Activated naive CD4-positive, alpha-beta T cell treated with anti-CD3 and anti-CD28 coated beads for 36 hours (primary cell): ENCODE measurements around the gene ANKH. TPM values are rescaled to one million over a fixed set of nuclear protein-coding genes. Genes with fewer than 3 reads are reported as not detected.

ENCODE experiments used
- CTCF ChIA-PET: fragments of 350-600 bp; sonication (Branson Sonifier 250); formaldehyde crosslinking; loops from one replicate; lab custom pipeline; 2021; ENCODE audit warnings: antibody characterized with exemption; lab: Charles Lee
- DNase-seq: peaks from one replicate; pipeline ENCODE4 v3.0.0-alpha.2; 2020
- H3K27ac Mint-ChIP-seq: one replicate; pipeline ENCODE4 v1.8.0; 2021; ENCODE audit warnings: mild to moderate bottlenecking, mixed read lengths
- H3K27me3 Mint-ChIP-seq: one replicate; pipeline ENCODE4 v1.8.0; 2021; ENCODE audit warnings: low read depth, mixed read lengths
- H3K36me3 Mint-ChIP-seq: one replicate; pipeline ENCODE4 v1.8.0; 2021; ENCODE audit warnings: low read depth, mixed read lengths
- H3K4me1 Mint-ChIP-seq: one replicate; pipeline ENCODE4 v1.8.0; 2021; ENCODE audit warnings: low read depth, mixed read lengths
- H3K4me3 Mint-ChIP-seq: one replicate; pipeline ENCODE4 v1.8.0; 2021; ENCODE audit warnings: mild to moderate bottlenecking, moderate library complexity, mixed read lengths
- H3K9me3 Mint-ChIP-seq: one replicate; pipeline ENCODE4 v1.8.0; 2021; ENCODE audit warnings: mixed read lengths
- intact Hi-C: fragments of 100-400 bp; cut with micrococcal nuclease; formaldehyde crosslinking; loops from one replicate; pipeline ENCODE4 v1.15.1; 2023
- total RNA-seq, 2 experiments: library from RNA; stranded (reverse); gene quantifications; one replicate each; pipeline ENCODE4 v1.2.3, GENCODE V29; 2021

The ANKH gene
- total RNA-seq, 2 experiments from 2014 or later = 92.0 to 93.5 TPM

- Mint-ChIP-seq H3K36me3 (no peaks in the 10 kb centered on the region), H3K27me3 (no peaks in the 10 kb centered on the region), H3K9me3 (no peaks in the 10 kb centered on the region), H3K27ac (no peak overlapping the region), H3K4me1 (peaks cover 2% of the 10 kb centered on the region), H3K4me3 (no peak overlapping the region)
- intact Hi-C loops = no loop called here
- no peak for DNase-seq
- CTCF ChIA-PET = no interaction called here
These were observed 31.4 kb upstream of the ANKH start for GRCh38 chr5:14902826-14903560.

DNA sequence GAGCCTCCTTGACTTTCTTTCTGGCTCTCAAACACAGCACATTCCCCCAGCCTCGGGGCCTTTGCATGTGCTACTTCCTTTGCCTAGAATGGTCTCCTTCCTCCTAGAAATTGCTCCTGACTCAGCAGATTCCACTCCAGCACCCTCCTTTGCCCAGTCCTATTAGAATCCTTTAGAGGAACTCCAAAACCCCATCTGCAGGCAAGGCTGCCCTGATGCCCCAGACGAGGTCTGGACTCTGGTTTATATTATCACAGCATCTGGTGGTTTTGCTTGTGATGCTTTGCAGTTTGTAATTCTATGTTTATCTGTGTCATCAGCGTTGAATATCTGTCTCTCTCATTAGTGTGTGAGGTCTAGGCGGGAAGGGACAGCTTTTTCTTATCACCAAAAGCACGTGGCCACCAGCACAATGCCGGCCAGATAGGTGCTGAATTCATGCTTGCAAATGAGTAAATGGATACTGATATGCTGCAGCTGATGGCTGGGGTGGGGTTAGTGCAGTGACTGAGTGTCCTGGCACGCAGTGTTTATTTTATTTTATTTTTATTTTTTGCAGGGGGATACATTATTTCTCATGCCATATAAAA, 30.0 kb upstream of the ANKH start:
- Mint-ChIP-seq H3K4me1 (no peaks in the 10 kb centered on the region), H3K27ac (no peak overlapping the region), H3K9me3 (no peaks in the 10 kb centered on the region), H3K27me3 (no peaks in the 10 kb centered on the region), H3K4me3 (no peak overlapping the region), H3K36me3 (no peaks in the 10 kb centered on the region)
- intact Hi-C loops = no loop called here
- DNase-seq = no peak
- CTCF ChIA-PET = no interaction called here

GRCh38 chr5:14900693-14901461, 29.3 kb upstream of the ANKH start:
- intact Hi-C loops = no loop called here
- Mint-ChIP-seq H3K4me3 (no peak overlapping the region), H3K9me3 (no peaks in the 10 kb centered on the region), H3K27ac (no peak overlapping the region), H3K36me3 (no peaks in the 10 kb centered on the region), H3K4me1 (no peaks in the 10 kb centered on the region), H3K27me3 (no peaks in the 10 kb centered on the region)
- no peak for DNase-seq
- CTCF ChIA-PET = no interaction called here

DNA sequence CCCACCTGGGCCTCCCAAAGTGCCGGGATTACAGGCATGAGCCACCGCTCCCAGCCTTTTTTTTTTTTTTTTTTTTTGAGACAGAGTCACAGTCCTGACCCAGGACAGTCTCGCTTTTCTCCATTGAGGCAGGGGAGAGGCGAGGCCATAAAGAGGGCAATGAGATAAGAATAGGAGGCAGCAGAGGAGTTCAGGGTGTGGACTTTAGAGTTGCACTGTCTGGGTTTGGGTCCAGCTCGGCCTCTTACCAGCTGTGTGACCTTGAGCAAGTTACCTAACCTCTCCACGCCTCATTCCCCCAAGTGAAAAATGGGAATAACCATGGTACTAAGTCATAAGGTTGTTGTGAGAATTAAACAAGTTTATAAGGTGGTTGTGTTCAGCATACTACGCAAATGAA, 24.6 kb upstream of the ANKH start:
- intact Hi-C loops = no loop called here
- H3K4me1 Mint-ChIP-seq = no peaks in the 10 kb centered on the region
- no peak for DNase-seq
- CTCF ChIA-PET = no interaction called here
- no peak overlapping the region for H3K4me3 Mint-ChIP-seq
- no peak overlapping the region for H3K27ac Mint-ChIP-seq
- H3K9me3 Mint-ChIP-seq = no peaks in the 10 kb centered on the region
- no peaks in the 10 kb centered on the region for H3K27me3 Mint-ChIP-seq
- no peaks in the 10 kb centered on the region for H3K36me3 Mint-ChIP-seq

DNA sequence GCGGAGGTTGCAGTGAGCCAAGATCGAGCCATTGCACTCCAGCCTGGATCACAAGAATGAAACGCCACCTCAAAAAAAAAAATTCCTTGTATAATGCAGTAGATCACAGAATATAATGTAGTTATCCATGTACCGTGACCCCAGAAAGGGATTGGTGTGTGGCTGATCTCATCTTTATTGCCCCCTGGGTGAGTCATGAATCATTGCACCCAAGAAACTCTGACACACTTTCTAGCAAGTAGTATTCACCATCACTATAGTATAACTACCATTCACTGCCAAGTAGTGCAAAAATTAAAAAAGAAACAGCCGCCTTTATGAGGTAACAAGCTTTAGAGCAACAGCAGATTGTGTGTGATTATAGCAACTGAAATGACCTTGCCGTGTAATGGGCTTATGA, 23.7 kb upstream of the ANKH start:
- no peaks in the 10 kb centered on the region for H3K4me1 Mint-ChIP-seq
- no peak overlapping the region for H3K4me3 Mint-ChIP-seq
- H3K9me3 Mint-ChIP-seq = no peaks in the 10 kb centered on the region
- intact Hi-C loops = no loop called here
- CTCF ChIA-PET = interaction anchor here (0.6 to 1.3 kb wide), 2 partner anchors 9 to 86 kb away, joined by 3 to 6 read pairs; no protein-coding TSS in a partner anchor
- H3K36me3 Mint-ChIP-seq = no peaks in the 10 kb centered on the region
- no peaks in the 10 kb centered on the region for H3K27me3 Mint-ChIP-seq
- no peak overlapping the region for H3K27ac Mint-ChIP-seq
- DNase-seq = no peak

DNA sequence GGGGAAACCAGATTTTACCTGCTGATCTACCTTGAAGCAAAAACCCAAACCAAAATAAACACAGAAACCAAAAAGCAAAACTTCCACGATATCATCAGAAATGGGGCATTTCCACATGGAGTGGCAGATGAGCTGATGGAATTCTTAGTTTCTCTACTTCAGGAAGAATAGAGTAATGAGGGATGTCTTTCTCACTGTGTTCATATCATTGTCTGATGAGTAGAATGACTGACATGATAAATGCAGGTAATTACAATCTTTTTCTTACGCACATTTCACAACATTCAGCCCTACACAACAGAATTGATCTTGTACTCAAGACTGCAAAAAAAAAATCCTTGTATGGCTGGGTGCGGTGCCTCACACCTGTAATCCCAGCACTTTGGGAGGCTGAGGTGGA, 23.2 kb upstream of the ANKH start:
- intact Hi-C loops = no loop called here
- Mint-ChIP-seq H3K4me3 (no peak overlapping the region), H3K36me3 (no peaks in the 10 kb centered on the region), H3K9me3 (no peaks in the 10 kb centered on the region), H3K27ac (no peak overlapping the region), H3K27me3 (no peaks in the 10 kb centered on the region), H3K4me1 (no peaks in the 10 kb centered on the region)
- no peak for DNase-seq
- CTCF ChIA-PET = interaction anchor here (1.3 kb wide), 1 partner anchor 8 kb away, joined by 6 read pairs; no protein-coding TSS in a partner anchor

DNA sequence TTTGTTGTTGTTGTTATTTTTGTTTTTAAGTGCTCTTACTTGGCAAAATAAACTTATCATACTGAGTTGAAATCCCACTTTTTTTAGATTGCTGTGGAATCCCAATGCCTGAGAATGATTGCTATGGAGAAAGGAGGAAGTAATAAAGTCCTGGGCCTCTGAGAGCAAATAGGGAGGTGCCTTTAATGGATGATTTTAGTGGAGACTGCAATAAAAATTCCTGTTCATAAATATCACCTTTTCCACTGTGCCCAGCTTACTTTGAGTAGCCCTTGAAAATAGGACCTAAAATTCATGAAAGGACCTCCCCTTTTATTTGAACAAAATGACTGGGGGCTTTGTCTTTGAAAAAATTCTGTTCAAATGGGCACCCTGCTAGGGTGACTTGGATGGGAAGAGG, 21.8 kb upstream of the ANKH start:
- CTCF ChIA-PET = no interaction called here
- H3K9me3 Mint-ChIP-seq = no peaks in the 10 kb centered on the region
- H3K4me3 Mint-ChIP-seq = no peak overlapping the region
- H3K27me3 Mint-ChIP-seq = no peaks in the 10 kb centered on the region
- H3K4me1 Mint-ChIP-seq = no peaks in the 10 kb centered on the region
- no peak for DNase-seq
- H3K27ac Mint-ChIP-seq = no peak overlapping the region
- H3K36me3 Mint-ChIP-seq = no peaks in the 10 kb centered on the region
- intact Hi-C loops = no loop called here

DNA sequence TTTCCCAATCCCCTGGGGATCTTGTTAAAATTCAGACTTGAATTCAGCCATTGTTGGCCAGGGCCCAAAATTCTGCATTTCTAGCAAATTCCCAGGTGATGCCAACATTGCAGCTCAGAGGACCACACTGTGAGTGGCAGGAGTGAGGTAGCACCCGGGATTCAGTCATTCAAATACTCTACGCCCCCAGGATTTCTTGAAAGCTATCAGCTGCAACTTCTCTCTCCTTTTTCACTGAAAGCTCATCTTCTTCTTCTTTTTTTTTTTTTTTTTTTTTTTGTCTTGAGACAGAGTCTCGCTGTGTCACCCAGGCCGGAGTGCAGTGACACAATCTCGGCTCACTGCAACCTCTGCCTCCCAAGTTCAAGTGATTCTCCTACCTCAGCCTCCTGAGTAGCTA, 19.3 kb upstream of the ANKH start:
- Mint-ChIP-seq H3K9me3 (no peaks in the 10 kb centered on the region), H3K4me1 (no peaks in the 10 kb centered on the region), H3K27ac (no peak overlapping the region), H3K4me3 (no peak overlapping the region), H3K36me3 (no peaks in the 10 kb centered on the region), H3K27me3 (no peaks in the 10 kb centered on the region)
- intact Hi-C loops = no loop called here
- CTCF ChIA-PET = interaction anchor here (0.6 to 0.7 kb wide), 2 partner anchors 66 to 175 kb away, joined by 3 to 4 read pairs; no protein-coding TSS in a partner anchor
- no peak for DNase-seq

DNA sequence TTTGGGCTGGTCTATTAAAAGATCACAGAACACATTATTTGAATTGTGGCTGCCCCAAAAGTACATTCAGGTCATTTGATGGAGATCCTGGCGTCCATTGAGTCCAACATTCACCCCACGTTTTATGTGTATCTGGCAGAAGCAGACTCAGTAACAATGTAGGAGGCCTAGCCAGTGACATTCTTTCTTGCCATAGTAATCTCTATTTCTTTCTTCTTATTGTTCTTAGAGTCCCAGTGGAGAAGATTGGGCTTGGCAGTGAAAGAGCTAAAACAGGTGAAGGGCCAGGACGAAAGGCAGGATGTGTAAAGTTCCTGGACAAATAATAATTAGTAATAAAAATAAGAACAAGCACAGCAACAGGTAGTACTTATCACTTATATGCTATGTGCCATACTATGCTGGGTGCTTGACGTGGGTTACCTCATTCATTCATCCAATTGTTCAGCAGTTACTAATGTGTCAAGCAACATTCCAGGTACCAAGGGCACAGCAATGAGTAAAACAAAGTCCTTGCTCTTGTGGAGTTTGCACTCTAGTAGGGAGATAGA, 12.6 kb upstream of the ANKH start:
- H3K27me3 Mint-ChIP-seq = no peaks in the 10 kb centered on the region
- no peaks in the 10 kb centered on the region for H3K4me1 Mint-ChIP-seq
- no peak overlapping the region for H3K27ac Mint-ChIP-seq
- no peak for DNase-seq
- no peaks in the 10 kb centered on the region for H3K36me3 Mint-ChIP-seq
- intact Hi-C loops = no loop called here
- H3K4me3 Mint-ChIP-seq = no peak overlapping the region
- H3K9me3 Mint-ChIP-seq = no peaks in the 10 kb centered on the region
- CTCF ChIA-PET = no interaction called here

DNA sequence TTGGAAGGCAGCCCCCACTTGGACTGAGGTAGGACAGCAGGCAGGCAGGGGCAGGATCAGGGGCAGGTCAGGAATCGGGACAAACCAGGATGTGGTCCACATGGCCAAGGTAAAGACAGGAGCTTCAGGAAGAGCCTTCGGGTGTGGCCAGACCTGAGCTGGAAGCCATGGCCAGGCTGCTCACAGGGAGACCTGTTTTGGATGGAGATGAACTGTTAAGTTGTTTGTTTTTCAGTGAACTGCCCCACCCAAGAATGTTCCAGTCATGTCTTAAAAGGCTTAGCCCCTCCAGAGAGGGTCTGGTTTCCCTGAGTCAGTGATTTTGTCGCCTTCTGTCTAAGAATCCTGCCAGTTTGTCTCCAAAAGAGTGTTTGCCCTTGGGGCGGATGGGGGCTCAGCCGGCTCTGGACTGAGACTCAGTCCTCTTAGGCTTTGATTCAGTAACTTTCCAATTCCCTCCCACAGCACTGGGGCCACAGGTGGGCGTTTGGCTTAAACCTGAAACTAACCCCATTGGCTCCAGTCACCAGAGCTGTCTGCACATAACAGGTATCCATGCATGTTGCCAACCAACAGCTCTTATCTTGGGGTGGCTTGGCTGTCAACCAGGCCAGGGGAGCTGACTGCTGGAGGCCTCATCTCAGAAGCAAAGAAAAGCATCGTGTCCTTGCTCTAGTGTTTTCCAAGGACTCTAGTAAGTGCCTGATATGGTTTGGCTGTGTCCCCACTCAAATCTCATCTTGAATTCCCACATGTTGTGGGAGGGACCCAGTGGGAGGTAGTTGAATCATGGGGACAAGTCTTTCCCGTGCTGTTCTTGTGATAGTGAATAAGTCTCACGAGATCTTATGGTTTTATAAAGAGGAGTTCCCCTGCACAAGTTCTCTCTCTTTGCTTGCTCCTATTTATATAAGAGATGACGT, 11.3 kb upstream of the ANKH start:
- CTCF ChIA-PET = no interaction called here

GRCh38 chr5:14881826-14882225, 10.2 kb upstream of the ANKH start:
- Mint-ChIP-seq H3K27me3 (no peaks in the 10 kb centered on the region), H3K36me3 (no peaks in the 10 kb centered on the region), H3K9me3 (no peaks in the 10 kb centered on the region), H3K27ac (no peak overlapping the region), H3K4me1 (peaks cover 3% of the 10 kb centered on the region), H3K4me3 (no peak overlapping the region)
- no peak for DNase-seq
- CTCF ChIA-PET = no interaction called here
- intact Hi-C loops = no loop called here

More for the DNA sequence above, 11.3 kb upstream of the ANKH start:
- no peak for DNase-seq
- H3K36me3 Mint-ChIP-seq = no peaks in the 10 kb centered on the region
- H3K4me1 Mint-ChIP-seq = no peaks in the 10 kb centered on the region
- H3K4me3 Mint-ChIP-seq = no peak overlapping the region
- intact Hi-C loops = no loop called here
- H3K27ac Mint-ChIP-seq = no peak overlapping the region
- H3K9me3 Mint-ChIP-seq = no peaks in the 10 kb centered on the region
- no peaks in the 10 kb centered on the region for H3K27me3 Mint-ChIP-seq

DNA sequence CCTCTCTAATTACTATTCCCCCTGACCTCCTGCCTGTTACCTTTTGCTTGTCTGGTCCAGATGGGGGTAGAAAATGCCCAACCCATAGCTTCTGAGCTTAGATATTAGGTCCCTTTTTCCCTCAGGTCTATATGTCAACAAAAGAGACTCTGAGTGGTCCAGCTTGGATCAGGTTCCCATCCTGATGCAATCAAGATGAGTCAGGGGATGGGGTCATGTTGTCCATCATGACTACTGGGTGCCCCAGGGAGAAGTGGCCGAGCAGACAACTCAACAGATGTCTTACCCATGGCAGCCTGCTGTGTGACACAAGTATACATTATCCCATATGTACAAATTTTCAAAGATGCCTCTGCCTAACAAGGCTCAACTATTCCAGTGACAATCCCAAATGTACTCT, 9.1 kb upstream of the ANKH start:
- no peak overlapping the region for H3K4me3 Mint-ChIP-seq
- no peaks in the 10 kb centered on the region for H3K36me3 Mint-ChIP-seq
- DNase-seq = no peak
- CTCF ChIA-PET = no interaction called here
- intact Hi-C loops = no loop called here
- H3K27me3 Mint-ChIP-seq = no peaks in the 10 kb centered on the region
- H3K9me3 Mint-ChIP-seq = no peaks in the 10 kb centered on the region
- no peak overlapping the region for H3K27ac Mint-ChIP-seq
- H3K4me1 Mint-ChIP-seq = peaks cover 5% of the 10 kb centered on the region
